ENCODE results near the gene DYRK4.

DYRK4 gene

DNA sequence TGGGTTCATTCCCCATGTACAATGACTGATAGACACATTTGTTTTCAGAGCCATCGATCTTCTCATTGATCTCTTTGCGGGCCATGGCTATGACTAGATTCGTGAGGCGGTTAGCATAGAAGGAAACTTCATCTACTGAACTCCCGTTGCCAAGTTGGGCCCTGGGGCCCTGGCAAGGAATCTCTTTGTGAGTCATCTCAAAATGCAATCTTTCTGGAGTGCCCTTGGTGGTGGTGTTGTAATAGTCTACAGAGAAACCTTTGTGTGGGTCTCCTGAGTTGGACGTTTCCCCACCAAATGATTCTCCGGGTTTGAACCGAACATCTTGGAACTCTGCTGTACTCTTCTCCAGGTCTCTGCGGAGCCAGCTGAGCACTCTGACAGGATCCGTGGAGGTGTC lies 66.4 kb downstream of the DYRK4 start:
- no peak for DNase-seq

DNA sequence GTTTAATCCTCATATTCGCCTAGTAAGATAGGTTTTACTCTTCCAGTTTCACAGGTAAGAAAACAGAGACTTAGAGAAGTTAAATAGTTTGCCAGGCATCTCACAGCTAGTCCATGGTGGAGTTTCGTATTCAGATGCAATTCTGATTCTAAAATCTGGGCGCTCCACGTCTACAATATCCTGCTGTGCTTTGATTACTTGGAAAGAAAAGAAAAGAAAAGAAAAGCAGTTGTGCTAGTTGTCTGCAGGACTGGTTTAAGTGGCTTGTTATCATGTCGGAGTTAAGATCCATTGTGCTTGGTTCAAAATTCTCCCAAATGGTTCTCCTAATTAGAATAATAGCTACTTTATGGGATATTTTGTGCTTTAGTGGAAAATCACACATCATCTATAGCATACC lies 68.3 kb downstream of the DYRK4 start:
- DNase-seq, result no peak

DNA sequence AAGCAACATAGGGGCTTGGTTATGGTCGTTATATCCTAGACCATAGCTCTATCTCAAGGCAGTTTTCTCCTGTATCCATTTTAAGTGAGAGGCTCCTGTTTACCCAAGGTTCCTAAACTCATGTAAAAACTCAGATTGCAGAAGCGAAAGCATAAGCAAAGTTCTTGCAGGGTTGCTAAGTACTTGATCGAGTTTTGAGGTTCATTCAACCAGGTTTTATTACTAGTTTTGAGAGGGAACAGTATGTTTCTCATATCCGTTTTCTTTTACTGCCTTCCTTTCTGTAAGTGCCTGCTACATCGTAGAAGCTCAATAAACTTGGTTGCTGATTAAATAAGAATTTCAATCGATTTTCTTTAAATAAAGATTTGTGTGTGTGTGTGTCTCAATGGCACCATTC lies 81.7 kb downstream of the DYRK4 start:
- DNase-seq, result no peak

DNA sequence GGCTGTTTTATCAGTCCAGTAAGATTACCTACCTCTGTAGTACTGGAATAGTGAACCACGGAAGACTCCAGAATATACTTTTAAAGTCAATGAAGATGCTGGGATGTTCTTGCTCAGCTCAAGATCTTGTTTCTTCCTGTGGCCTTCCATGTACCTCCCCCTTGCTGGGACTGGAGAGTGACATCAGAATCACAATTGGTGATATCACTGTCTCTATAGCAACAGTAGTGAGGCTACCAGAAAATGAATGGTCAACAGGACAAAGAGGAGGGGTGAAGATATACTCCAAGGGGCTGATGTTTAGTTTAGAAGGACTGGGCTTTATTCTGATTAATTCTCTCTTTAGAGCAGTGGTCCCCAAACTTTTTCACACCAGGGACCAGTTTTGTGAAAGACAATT lies 83.0 kb downstream of the DYRK4 start:
- DNase-seq, result no peak

DNA sequence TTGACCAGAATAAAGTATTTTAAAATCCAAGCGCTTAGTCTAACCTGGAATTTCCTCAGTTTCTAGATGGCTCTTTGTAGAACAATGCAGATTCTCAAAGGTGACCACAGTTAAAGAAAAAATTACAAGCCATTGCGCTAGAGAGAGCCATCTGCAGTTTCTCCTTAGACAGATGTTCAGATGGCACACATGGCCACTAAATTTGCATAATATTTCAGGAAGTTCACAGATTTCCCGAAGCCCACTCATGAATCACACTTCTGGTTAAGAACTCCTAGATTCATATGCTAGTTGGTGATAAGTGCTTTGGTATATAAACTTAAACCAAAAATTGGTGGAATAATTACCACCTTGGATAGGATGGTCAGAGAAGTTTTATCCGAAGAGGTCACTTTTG lies 86.1 kb downstream of the DYRK4 start:
- DNase-seq, result no peak

DNA sequence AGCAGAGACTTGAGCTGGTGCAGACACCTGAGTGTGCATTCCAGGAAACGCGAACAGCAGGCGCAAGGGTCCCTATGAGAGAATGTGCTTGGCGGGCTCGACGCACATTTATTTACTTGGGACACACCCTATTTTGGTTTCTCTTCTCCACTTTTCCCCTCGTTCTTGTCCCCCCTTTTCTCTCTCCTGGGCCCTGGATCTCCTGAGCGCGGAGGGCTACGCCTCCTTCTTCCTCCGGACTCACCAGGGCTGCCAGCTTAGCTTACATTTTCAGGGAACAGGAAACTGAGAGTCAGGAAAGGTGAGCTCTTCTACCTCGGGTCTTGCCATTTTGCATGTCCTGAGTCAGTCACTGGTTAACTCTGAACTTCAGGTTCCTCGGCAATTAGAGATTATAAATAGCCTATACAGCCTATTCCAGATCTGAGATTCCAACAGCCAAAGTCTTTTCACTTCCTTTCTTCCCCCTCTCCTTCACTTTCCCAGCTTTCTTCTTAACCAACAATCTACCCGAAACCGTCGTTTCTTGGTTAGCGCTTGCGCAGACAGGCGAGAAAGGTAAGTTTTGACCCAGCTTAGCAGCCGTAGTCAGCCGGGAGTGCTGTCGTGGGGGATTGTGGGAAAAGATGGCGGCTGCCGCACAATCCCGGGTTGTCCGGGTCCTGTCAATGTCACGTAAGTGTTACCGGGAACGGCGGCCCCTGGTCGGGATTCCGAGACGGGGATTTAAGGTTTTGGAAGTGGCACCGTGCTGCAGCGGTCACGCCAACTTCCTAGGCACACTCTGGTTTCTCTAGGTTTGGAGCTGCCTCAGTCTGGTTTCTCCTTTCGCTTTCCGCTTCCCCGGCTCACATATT lies 86.7 kb downstream of the DYRK4 start, which contains the start of the genes AKAP3 and NDUFA9:
TSS of gene AKAP3 (minus strand) at position 551 of the 857 bp plus-strand sequence. CDS start 10,855 bp downstream, outside the sequence.
TSS of gene NDUFA9 (plus strand) at position 614 of the 857 bp plus-strand sequence. CDS start at position 627, 13 bp downstream.
- DNase-seq, result peak; percentile 48 to 85 (median 69)

DNA sequence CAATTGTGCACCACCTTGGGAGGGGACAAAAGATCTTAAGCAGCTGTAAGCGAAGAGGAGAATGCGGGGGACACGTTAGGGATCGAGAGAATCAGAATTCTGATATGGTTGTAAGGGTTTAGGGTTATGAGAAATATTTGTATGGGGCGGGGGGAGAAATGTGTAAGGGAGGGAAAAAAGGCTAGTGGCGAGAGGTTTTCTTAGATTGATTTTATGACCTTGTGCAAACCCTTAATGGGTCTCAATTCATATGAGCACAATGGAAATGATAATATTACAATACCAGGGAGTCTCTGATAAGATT lies 87.3 kb downstream of the DYRK4 start:
- DNase-seq, result no peak

DNA sequence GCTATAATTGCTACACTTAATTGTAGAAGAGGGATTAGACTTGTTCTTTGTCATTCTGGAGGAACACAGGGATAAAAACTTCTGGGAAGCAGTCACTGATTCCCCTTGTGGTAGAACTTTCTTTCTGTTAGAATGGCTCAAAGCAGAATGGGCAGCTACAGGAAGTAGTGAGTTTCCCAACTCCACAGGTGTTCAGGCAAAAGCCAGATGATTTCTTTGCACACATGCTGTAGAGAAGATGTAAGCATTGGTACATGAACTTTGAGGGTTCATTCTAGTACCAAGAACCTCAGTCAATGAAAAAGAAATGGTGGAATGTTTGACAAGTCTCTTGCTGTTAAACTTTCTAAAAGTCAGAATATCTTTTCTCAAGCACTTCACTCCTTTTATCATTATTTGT lies 91.2 kb downstream of the DYRK4 start:
- DNase-seq, result no peak

DNA sequence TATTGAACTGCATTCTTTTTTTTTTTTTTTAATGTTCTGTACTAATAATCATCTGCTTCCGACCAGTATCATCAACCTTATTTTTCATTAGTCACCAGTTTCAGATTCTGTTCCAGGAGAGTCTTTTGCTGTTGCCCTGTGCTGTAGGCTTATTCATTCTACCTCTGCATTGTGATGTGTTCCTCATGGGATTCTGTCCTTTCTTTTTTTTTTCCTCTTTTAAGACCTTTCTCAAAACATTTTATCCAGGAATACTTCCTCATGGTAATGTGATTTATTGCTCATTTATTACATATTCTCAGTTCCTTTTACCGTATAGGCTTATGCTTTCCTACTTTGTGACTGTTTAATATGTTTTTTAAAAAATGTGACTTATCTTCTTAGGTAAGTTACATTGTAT lies 91.7 kb downstream of the DYRK4 start:
- DNase-seq, result no peak

Data from T-helper 2 cell (primary cell).